ENCODE data around the gene THBD. TPM values are rescaled to one million over a fixed set of nuclear protein-coding genes. Genes with fewer than 3 reads are reported as not detected.
"Not testable (repeated sequence)": the region's sequence is repeated elsewhere in the genome, so short reads cannot be mapped to it uniquely, and the experiment has no call there.

Gene THBD
- total RNA-seq, 1 donor from 2014 or later, result 104 TPM

GRCh38 chr20:23036371-23036770 is 13.1 kb downstream of the THBD start:
- no peak for DNase-seq (ENCODE audit: low read depth, low spot score)

- DNase-seq (ENCODE audit: low read depth, low spot score), result no peak
These were observed 13.7 kb downstream of the THBD start for GRCh38 chr20:23035731-23036130.

GRCh38 chr20:23034721-23035671 is 14.5 kb downstream of the THBD start, which contains the start of gene SSTR4:
Gene SSTR4 (plus strand): TSS chr20:23035312. CDS start chr20:23035484, 172 bp downstream.
- no peak for DNase-seq (ENCODE audit: low read depth, low spot score)

- no peak for DNase-seq (ENCODE audit: low read depth, low spot score)
These were observed 15.6 kb downstream of the THBD start for GRCh38 chr20:23033918-23034317.

DNA sequence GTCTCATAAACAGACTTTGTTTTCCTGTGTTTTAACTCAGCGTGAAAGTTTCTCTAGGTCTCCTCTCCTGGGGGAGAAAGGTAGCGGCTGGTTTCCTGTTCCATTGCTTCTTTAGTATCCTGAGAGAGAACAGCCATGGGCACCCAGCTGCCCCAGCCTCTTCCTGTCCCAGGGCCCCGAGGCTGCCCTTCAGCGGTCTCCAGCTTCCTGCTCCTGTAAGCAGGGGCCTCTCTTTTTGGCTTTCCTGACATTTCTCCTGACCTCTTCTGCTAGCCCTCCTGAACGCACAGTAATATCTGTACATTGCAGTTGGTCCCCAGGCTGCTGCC is 16.8 kb downstream of the THBD start:
- DNase-seq (ENCODE audit: low read depth, low spot score), result no peak

DNA sequence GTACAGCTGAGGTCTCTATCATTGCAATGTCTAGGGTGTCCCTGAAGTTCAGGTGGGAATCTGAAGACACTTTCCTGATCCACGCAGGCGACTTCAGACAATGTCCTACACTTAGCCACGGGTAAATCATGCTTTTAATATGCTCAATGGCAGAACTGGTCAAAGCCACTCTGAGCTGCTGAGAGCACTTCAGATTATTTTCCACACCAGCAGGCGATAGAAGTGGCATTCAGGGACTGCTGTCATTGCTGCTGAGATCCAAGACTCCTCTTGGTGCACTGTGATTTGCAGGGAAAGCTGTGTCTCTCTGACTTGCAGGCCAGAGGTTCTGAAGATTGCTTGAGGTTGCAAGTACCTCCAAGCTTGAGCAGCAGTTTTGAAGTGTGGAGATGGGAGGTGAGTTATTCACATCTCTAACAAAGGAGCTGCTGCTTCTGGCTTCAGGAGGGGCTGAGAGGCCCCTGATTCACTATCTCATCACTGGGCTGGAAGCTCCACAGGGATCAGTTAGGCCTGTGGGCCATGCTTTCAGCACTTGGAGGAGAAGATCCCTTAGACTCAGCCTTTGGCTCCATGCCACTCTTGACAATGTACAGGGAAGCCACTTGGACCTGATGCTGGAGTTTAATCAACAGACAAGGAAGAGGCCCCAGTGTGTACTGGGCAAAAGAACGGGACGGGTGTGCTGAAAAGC is 17.3 kb downstream of the THBD start:
- DNase-seq (ENCODE audit: low read depth, low spot score), result no peak

GRCh38 chr20:23031346-23031745 is 18.1 kb downstream of the THBD start:
- no peak for DNase-seq (ENCODE audit: low read depth, low spot score)

GRCh38 chr20:23029324-23029723 is 20.1 kb downstream of the THBD start:
- no peak for DNase-seq (ENCODE audit: low read depth, low spot score)

DNA sequence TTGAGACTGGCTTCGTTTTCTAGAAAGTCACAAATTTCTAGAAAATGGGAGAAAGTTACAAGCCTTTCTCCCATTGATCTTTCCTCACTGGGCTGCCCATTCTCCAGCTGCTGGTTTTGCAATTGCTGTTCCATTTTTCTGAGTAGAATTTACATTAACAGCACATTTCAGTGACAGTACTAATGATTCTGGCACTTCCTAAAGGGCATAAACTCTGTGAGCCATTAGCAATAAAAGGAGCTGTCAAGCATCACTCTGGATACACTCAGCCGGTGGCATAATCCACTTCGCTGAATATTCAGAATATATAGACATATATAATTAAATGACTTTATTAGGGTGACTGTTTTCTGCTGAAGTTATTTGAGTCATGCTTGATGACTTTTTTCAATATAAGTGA is 21.1 kb downstream of the THBD start:
- no peak for DNase-seq (ENCODE audit: low read depth, low spot score)

GRCh38 chr20:23027721-23028120 is 21.8 kb downstream of the THBD start:
- DNase-seq (ENCODE audit: low read depth, low spot score), result no peak

GRCh38 chr20:23025503-23025902 is 24.0 kb downstream of the THBD start:
- not testable (repeated sequence) for DNase-seq (ENCODE audit: low read depth, low spot score)

DNA sequence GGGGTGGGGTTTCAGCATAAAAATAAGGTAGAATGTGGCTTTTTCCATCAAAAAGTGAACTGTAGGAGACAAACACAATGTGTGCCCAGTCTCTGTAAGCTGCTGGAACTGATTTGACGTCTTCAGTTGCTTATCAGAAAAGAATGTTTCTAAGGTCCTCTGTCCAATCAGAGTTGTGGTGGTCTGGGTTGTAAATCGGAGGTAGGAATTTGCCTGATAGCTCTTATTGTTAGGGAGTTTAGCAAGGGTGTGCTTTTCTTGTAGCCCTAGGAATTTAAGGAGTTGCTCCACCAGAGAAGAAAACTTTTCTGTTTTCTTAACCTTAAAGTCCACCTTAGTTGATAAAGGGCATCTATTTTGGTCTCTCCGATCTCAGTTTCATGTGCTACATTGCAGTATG is 24.8 kb downstream of the THBD start:
- no peak for DNase-seq (ENCODE audit: low read depth, low spot score)

- no peak for DNase-seq (ENCODE audit: low read depth, low spot score)
These were observed 25.8 kb downstream of the THBD start for GRCh38 chr20:23023621-23024177.

DNA sequence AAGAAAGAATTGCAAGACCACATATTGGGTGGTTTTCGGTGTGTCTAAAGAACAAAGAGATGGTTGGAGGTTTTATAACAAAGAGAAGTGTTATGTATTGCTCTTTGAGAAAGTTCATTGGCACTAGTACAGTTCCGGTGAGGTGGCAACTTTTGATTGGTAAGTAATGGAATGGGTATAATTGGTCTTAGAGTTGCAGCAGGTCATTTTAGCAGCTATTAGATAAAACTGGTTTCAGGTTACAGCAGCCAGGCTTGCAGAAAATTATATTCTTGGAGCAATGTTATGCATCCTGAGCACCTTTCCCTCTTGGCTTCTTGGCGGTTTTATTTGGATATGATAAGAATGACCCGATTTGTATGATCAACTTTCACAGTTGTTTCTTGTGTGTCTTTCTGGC is 26.6 kb downstream of the THBD start:
- no peak for DNase-seq (ENCODE audit: low read depth, low spot score)

DNA sequence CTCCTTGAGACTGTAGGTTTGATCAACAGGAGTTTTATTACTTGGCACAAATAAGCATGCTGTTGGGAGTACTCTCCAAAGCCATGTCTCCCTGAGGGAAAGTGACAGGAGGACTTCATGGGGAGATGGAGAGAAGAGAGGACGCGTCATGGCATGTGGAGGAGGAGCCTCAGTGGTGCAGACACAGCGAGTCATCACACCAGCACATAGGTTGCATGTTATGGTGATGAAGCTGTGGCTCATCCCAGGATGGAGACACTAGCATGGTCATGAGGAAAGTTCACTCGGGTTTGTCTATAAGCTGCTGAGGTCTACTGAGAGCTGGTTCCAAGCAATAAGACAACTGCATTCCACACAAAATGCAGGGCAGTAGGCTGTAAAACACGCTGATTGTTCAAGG is 27.5 kb downstream of the THBD start:
- no peak for DNase-seq (ENCODE audit: low read depth, low spot score)

DNA sequence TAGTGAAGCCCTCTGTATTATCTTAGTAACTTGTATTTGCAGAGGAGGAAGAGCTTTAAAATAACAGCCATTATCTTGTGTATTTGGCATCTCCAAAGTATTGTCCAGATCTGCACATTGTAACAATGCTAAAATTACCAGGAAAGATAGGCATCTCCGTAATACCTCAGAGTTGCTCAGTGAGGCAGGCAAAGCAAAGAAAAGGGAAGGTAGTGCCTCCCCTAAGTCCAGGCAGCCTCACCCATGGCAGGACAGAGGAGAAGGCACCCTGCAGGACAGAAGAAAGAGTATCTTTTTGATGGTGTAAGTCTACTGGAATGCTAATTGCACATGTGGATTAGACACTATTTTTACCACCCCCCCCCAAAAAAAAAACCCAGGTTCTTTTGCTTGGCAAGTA is 27.9 kb downstream of the THBD start:
- no peak for DNase-seq (ENCODE audit: low read depth, low spot score)

DNA sequence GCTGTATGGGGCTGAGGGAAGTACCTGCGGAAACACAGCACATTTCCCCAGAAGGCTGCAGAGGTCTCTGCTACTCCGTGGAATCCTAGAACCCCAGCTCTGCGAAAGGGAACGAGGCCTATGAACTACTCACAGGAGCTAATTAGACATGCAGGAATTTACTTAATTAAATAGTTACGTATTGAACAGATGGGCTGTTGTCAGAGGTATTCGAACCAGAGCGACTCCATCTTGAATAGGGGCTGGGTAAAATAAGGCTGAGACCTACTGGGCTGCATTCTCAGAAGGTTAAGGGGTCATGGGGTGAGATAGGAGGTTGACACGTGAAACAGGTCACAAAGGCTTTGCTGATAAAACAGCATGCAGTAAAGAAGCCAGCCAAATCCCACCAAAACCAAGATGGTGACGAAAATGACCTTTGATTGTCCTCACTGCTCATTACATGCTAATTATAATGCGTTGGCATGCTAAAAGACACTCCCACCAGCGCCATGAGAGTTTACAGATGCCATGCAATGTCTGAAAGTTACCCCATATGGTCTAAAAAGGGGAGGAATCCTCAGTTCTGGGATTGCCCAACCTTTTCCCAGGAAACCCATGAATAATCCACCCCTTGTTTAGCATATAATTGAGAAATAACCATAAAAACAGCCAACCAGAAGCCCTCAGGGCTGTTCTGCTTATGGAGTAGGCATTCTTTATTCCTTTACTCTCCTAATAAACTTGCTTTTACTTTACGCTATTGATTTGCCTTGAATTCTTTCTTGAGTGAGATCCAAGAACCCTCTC is 29.0 kb downstream of the THBD start:
- DNase-seq (ENCODE audit: low read depth, low spot score), result no peak

- no peak for DNase-seq (ENCODE audit: low read depth, low spot score)
These were observed 30.1 kb downstream of the THBD start for GRCh38 chr20:23019403-23019802.

- DNase-seq (ENCODE audit: low read depth, low spot score), result no peak
These were observed 30.5 kb downstream of the THBD start for GRCh38 chr20:23018941-23019340.

- no peak for DNase-seq (ENCODE audit: low read depth, low spot score)
These were observed 31.0 kb downstream of the THBD start for GRCh38 chr20:23018432-23018831.

DNA sequence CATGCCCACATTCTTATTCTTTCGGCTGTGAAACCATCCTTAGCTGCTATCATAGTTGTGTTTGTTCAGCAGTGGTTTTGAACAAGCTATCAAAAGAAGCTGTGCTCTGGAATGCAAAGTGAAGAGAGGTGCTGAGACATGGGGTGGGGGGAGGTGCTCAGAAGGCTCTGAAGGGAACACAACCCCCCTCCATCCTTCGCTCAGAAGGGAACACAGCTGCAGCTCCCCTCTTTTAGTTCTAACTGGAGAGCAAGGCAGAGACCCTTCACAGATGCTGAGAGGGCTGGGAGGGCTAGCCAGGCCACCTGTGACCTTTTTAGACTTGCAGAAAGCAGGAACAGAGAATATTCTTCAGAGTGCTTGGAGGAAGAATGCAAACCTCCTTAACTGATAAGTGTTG is 32.0 kb downstream of the THBD start:
- DNase-seq (ENCODE audit: low read depth, low spot score), result no peak

- no peak for DNase-seq (ENCODE audit: low read depth, low spot score)
These were observed 36.0 kb downstream of the THBD start for GRCh38 chr20:23013429-23013828.

All from pulmonary artery endothelial cell (primary cell).